T-helper 2 cell treated with Interferon-gamma antibody and Interleukin-4, amounts not matched to agents 5 μg/mL and 100 μg/mL, for 36 hours (primary cell): Measurements from ENCODE around the gene ZBTB7C.

Experiments
- DNase-seq: peaks from one replicate; pipeline ENCODE4 v3.0.0; 2021; ENCODE audit warnings: low spot score
- H3K27ac Mint-ChIP-seq: one replicate; pipeline ENCODE4 v1.8.0; 2021; ENCODE audit warnings: mild to moderate bottlenecking, mixed read lengths
- H3K27me3 Mint-ChIP-seq: one replicate; pipeline ENCODE4 v1.8.0; 2021; ENCODE audit warnings: low read depth, mixed read lengths
- H3K36me3 Mint-ChIP-seq: one replicate; pipeline ENCODE4 v1.8.0; 2021; ENCODE audit warnings: low read depth, mixed read lengths
- H3K4me1 Mint-ChIP-seq: one replicate; pipeline ENCODE4 v1.8.0; 2021; ENCODE audit warnings: low read depth, mixed read lengths
- H3K4me3 Mint-ChIP-seq: one replicate; pipeline ENCODE4 v1.8.0; 2022; ENCODE audit warnings: mild to moderate bottlenecking, moderate library complexity, mixed read lengths
- H3K9me3 Mint-ChIP-seq: one replicate; pipeline ENCODE4 v1.8.0; 2021; ENCODE audit warnings: mixed read lengths

ZBTB7C gene

GRCh38 chr18:48003426-48004349, 405.5 kb downstream of the ZBTB7C start:
- H3K9me3 Mint-ChIP-seq, result no peaks in the 10 kb centered on the region

GRCh38 chr18:48002933-48003365, 406.2 kb downstream of the ZBTB7C start:
- Mint-ChIP-seq H3K9me3 (no peaks in the 10 kb centered on the region), H3K4me3 (no peak overlapping the region), H3K4me1 (peaks cover 5% of the 10 kb centered on the region), H3K27ac (no peak overlapping the region), H3K27me3 (peaks cover 7% of the 10 kb centered on the region), H3K36me3 (no peaks in the 10 kb centered on the region)
- DNase-seq, result no peak

More at GRCh38 chr18:48003426-48004349, 405.5 kb downstream of the ZBTB7C start:
- Mint-ChIP-seq H3K27me3 (peaks cover 8% of the 10 kb centered on the region), H3K36me3 (no peaks in the 10 kb centered on the region), H3K4me3 (no peak overlapping the region), H3K4me1 (peaks cover 6% of the 10 kb centered on the region), H3K27ac (no peak overlapping the region)
- DNase-seq, result no peak

GRCh38 chr18:48000701-48001100, 408.5 kb downstream of the ZBTB7C start:
- H3K36me3 Mint-ChIP-seq, result no peaks in the 10 kb centered on the region
- H3K27ac Mint-ChIP-seq, result no peak overlapping the region
- H3K9me3 Mint-ChIP-seq, result peaks cover 18% of the 10 kb centered on the region
- no peak overlapping the region for H3K4me3 Mint-ChIP-seq
- peaks cover 5% of the 10 kb centered on the region for H3K4me1 Mint-ChIP-seq
- H3K27me3 Mint-ChIP-seq, result no peaks in the 10 kb centered on the region
- DNase-seq, result no peak

- H3K4me1 Mint-ChIP-seq, result peaks cover 5% of the 10 kb centered on the region
- no peaks in the 10 kb centered on the region for H3K36me3 Mint-ChIP-seq
- H3K27me3 Mint-ChIP-seq, result no peaks in the 10 kb centered on the region
- no peak for DNase-seq
- peaks cover 18% of the 10 kb centered on the region for H3K9me3 Mint-ChIP-seq
- H3K27ac Mint-ChIP-seq, result no peak overlapping the region
- H3K4me3 Mint-ChIP-seq, result no peak overlapping the region
These were observed 409.4 kb downstream of the ZBTB7C start for GRCh38 chr18:47999801-48000248.

- Mint-ChIP-seq H3K27ac (no peak overlapping the region), H3K4me3 (no peak overlapping the region), H3K36me3 (no peaks in the 10 kb centered on the region), H3K27me3 (peaks cover 2% of the 10 kb centered on the region), H3K4me1 (peaks cover 5% of the 10 kb centered on the region), H3K9me3 (peaks cover 18% of the 10 kb centered on the region)
- no peak for DNase-seq
These were observed 411.8 kb downstream of the ZBTB7C start for GRCh38 chr18:47997338-47997780.

GRCh38 chr18:47996091-47996541, 413.1 kb downstream of the ZBTB7C start:
- Mint-ChIP-seq H3K27me3 (peaks cover 8% of the 10 kb centered on the region), H3K27ac (no peak overlapping the region), H3K4me1 (peaks cover 5% of the 10 kb centered on the region), H3K36me3 (no peaks in the 10 kb centered on the region), H3K4me3 (no peak overlapping the region), H3K9me3 (peaks cover 18% of the 10 kb centered on the region)
- no peak for DNase-seq

- peaks cover 18% of the 10 kb centered on the region for H3K9me3 Mint-ChIP-seq
- H3K27ac Mint-ChIP-seq, result no peak overlapping the region
- DNase-seq, result no peak
- no peak overlapping the region for H3K4me3 Mint-ChIP-seq
- H3K36me3 Mint-ChIP-seq, result no peaks in the 10 kb centered on the region
- H3K4me1 Mint-ChIP-seq, result peaks cover 5% of the 10 kb centered on the region
- peaks cover 8% of the 10 kb centered on the region for H3K27me3 Mint-ChIP-seq
These were observed 413.5 kb downstream of the ZBTB7C start for GRCh38 chr18:47995654-47996053.

- Mint-ChIP-seq H3K27me3 (peaks cover 13% of the 10 kb centered on the region), H3K27ac (no peak overlapping the region), H3K9me3 (peaks cover 18% of the 10 kb centered on the region), H3K4me3 (no peak overlapping the region), H3K36me3 (no peaks in the 10 kb centered on the region), H3K4me1 (no peaks in the 10 kb centered on the region)
- DNase-seq, result no peak
These were observed 415.8 kb downstream of the ZBTB7C start for GRCh38 chr18:47993409-47993808.

- no peak overlapping the region for H3K4me3 Mint-ChIP-seq
- no peaks in the 10 kb centered on the region for H3K4me1 Mint-ChIP-seq
- H3K27ac Mint-ChIP-seq, result no peak overlapping the region
- no peaks in the 10 kb centered on the region for H3K36me3 Mint-ChIP-seq
- peaks cover 14% of the 10 kb centered on the region for H3K27me3 Mint-ChIP-seq
- DNase-seq, result no peak
- peaks cover 18% of the 10 kb centered on the region for H3K9me3 Mint-ChIP-seq
These were observed 416.2 kb downstream of the ZBTB7C start for GRCh38 chr18:47992976-47993375.

GRCh38 chr18:47992266-47992665, 416.9 kb downstream of the ZBTB7C start:
- H3K36me3 Mint-ChIP-seq, result no peaks in the 10 kb centered on the region
- no peak overlapping the region for H3K4me3 Mint-ChIP-seq
- peaks cover 12% of the 10 kb centered on the region for H3K9me3 Mint-ChIP-seq
- no peak overlapping the region for H3K27ac Mint-ChIP-seq
- DNase-seq, result no peak
- H3K4me1 Mint-ChIP-seq, result no peaks in the 10 kb centered on the region
- peaks cover 18% of the 10 kb centered on the region for H3K27me3 Mint-ChIP-seq

GRCh38 chr18:47990981-47991380, 418.2 kb downstream of the ZBTB7C start:
- Mint-ChIP-seq H3K4me1 (no peaks in the 10 kb centered on the region), H3K36me3 (no peaks in the 10 kb centered on the region), H3K9me3 (peaks cover 1% of the 10 kb centered on the region), H3K4me3 (no peak overlapping the region), H3K27ac (no peak overlapping the region), H3K27me3 (peaks cover 18% of the 10 kb centered on the region)
- DNase-seq, result no peak

GRCh38 chr18:47987388-47987699, 421.8 kb downstream of the ZBTB7C start:
- no peak overlapping the region for H3K4me3 Mint-ChIP-seq
- H3K27ac Mint-ChIP-seq, result no peak overlapping the region
- H3K4me1 Mint-ChIP-seq, result no peaks in the 10 kb centered on the region
- DNase-seq, result no peak
- no peaks in the 10 kb centered on the region for H3K9me3 Mint-ChIP-seq
- H3K27me3 Mint-ChIP-seq, result peaks cover 15% of the 10 kb centered on the region
- H3K36me3 Mint-ChIP-seq, result no peaks in the 10 kb centered on the region

- no peaks in the 10 kb centered on the region for H3K9me3 Mint-ChIP-seq
- H3K4me1 Mint-ChIP-seq, result no peaks in the 10 kb centered on the region
- H3K36me3 Mint-ChIP-seq, result no peaks in the 10 kb centered on the region
- H3K4me3 Mint-ChIP-seq, result no peak overlapping the region
- no peak for DNase-seq
- peaks cover 14% of the 10 kb centered on the region for H3K27me3 Mint-ChIP-seq
- H3K27ac Mint-ChIP-seq, result no peak overlapping the region
These were observed 422.4 kb downstream of the ZBTB7C start for GRCh38 chr18:47986620-47987387.

- no peaks in the 10 kb centered on the region for H3K36me3 Mint-ChIP-seq
- H3K4me1 Mint-ChIP-seq, result no peaks in the 10 kb centered on the region
- no peak overlapping the region for H3K4me3 Mint-ChIP-seq
- no peak for DNase-seq
- no peak overlapping the region for H3K27ac Mint-ChIP-seq
- no peaks in the 10 kb centered on the region for H3K9me3 Mint-ChIP-seq
- peaks cover 10% of the 10 kb centered on the region for H3K27me3 Mint-ChIP-seq
These were observed 423.3 kb downstream of the ZBTB7C start for GRCh38 chr18:47985866-47986265.
